ENCODE results near the gene CYSRT1. TPM values are rescaled to one million over a fixed set of nuclear protein-coding genes. Genes with fewer than 3 reads are reported as not detected.
A peak's percentile ranks its signal among the peaks of the same experiment; 100 is the strongest.

The CYSRT1 gene
- total and polyA plus RNA-seq, 2 donors (not counting 1 experiment from before 2014, with no cell fraction given) = 0.22 to 0.51 TPM

DNA sequence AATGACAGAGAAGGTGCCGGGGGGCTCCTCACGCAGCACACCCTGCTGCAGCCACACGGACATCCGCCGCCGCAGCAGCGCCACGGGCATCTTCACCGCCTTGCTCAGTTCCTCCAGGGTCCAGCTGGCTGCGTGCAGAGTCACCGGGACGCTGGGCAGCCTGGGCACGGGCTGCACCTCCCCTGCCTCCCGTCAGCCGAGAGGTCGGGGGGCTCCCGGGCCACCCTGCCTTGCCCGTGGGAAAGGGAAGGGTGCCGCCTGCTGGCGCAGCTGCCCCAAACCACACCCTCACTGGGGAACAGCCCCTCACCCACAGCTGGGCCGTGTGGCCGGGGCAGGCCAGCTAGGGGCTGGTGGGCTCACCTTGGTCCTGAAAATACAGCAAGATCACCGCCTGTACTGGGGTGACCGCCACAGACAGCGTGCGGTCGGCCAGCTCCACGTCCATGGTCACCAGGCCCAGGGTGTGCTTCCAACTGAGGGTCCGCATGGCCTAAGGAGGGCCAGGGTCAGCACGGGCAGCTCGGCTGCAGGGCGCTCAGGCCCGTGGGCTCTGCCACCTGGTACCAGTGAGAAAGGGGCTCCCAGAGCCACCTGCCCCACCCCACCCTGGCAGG, 49.5 kb upstream of the CYSRT1 start:
- POLR2A ChIA-PET = no interaction called here
- no peak overlapping the region for H3K9ac ChIP-seq (ENCODE audit: low read length)
- H3K4me1 ChIP-seq (ENCODE audit: control insufficient read depth in 2 of 2, insufficient read depth in 2 of 2, low read length in 2 of 2) = peaks cover 7 to 9% of the 10 kb centered on the region in 2 donors
- Mint-ChIP-seq H3K4me3 (no peak overlapping the region), H3K27me3 (no peaks in the 10 kb centered on the region), H3K4me1 (peaks cover 6% of the 10 kb centered on the region), H3K27ac (no peak overlapping the region), H3K9me3 (ENCODE audit: insufficient read depth) (no peaks in the 10 kb centered on the region)
- H3K4me3 ChIP-seq (ENCODE audit: control extremely low read depth in 1 of 5, extremely low read depth in 1 of 5, insufficient read depth in 1 of 5, low read depth in 2 of 5, low read length in 4 of 5) = no peak overlapping the region
- peak overlapping the region; percentile 32 for H3K4me2 ChIP-seq (replicated peaks; ENCODE audit: low read depth, low read length, poor library complexity, severe bottlenecking)
- intact Hi-C loops (cut with micrococcal nuclease) = no loop called here
- H4K20me1 ChIP-seq (ENCODE audit: control insufficient read depth, insufficient read depth, low read length, poor library complexity, severe bottlenecking) = peaks cover 13% of the 10 kb centered on the region
- H3K9me3 ChIP-seq (ENCODE audit: control extremely low read depth in 1 of 3, control insufficient read depth in 2 of 3, insufficient read depth in 1 of 3, low read length in 2 of 3) = peaks cover 0 to 6% (median 0%) of the 10 kb centered on the region in 3 donors
- 66% methylated on average over 28 of the region's 33 CpGs for WGBS (ENCODE audit: insufficient coverage)
- no peak for ATAC-seq (ENCODE audit: low read depth)
- CTCF ChIA-PET = interaction anchor here (2.1 kb wide), 1 partner anchor 57 kb away, joined by 5 read pairs; no protein-coding TSS in a partner anchor
- peaks cover 0 to 29% (median 11%) of the 10 kb centered on the region in 4 experiments for H3K27me3 ChIP-seq (replicated peaks in 1 of 4; ENCODE audit: control extremely low read depth in 1 of 4, control insufficient read depth in 3 of 4, insufficient read depth in 4 of 4, low read length in 3 of 4)
- H3K27ac ChIP-seq (ENCODE audit: low read length in 2 of 2) = no peak overlapping the region
- no peak overlapping the region for H2AFZ ChIP-seq (ENCODE audit: insufficient read depth, low read depth, low read length, poor library complexity, severe bottlenecking)
- no peak for TF ChIP-seq EZH2 (IDR thresholded peaks at IDR 0.05; ENCODE audit: borderline replicate concordance, insufficient read depth, low read depth, low read length, poor library complexity, severe bottlenecking)
- H3K79me2 ChIP-seq (ENCODE audit: control insufficient read depth, insufficient read depth, low read length) = no peaks in the 10 kb centered on the region
- peaks cover 0 to 23% of the 10 kb centered on the region in 2 experiments for H3K36me3 ChIP-seq (replicated peaks in 1 of 2; ENCODE audit: control extremely low read depth in 1 of 2, control insufficient read depth in 1 of 2, extremely low read depth in 1 of 2, insufficient read depth in 2 of 2, low read length in 1 of 2)
- DNase-seq = no peak

DNA sequence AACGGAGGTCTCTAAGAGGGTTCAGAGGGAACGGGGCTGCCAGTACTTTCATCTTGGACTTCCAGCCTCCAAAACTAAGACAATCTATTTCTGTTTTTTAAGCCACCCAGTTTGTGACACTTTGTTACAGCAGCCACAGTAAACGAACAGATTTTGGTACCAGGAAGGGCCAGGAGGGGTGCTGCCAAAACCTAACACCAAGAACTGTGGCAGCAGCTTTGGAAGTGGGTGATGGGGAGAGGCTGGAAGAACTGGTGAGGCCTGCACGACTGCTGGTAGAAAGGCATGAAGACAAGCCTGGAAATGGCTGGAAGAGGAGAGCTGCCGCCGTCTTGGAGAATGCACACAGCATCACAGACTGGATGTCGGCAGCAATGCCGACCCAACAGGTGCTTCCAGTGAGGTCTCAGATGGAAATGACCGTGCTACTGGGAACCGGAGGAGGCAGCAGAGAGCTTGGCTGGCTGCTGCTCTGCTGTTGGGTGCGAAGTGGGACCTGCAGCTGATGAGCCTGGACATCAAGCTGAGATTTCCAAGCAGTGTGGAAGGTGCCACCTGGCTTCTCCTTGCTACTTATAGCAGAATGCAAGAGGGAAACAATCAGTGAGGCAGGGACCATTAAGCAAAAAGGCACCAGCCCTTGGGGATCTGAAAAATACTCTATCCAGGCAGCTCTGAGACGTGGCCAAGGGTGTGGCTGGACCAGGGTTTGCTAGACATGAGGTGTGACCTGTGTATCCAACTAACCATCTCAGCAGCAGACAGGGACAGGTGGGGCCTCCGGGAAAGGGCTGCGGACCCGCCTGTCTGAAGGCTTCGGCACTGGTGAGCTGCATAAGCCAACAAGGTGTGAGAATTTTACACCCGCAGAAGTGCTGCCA, 48.4 kb upstream of the CYSRT1 start:
- no peak overlapping the region for H3K4me3 Mint-ChIP-seq

More for the DNA sequence above, 48.4 kb upstream of the CYSRT1 start:
- Histone ChIP-seq H2AFZ (ENCODE audit: insufficient read depth, low read depth, low read length, poor library complexity, severe bottlenecking) (no peak overlapping the region), H3K27ac (ENCODE audit: low read length in 2 of 2) (no peak overlapping the region), H3K4me3 (ENCODE audit: control extremely low read depth in 1 of 5, extremely low read depth in 1 of 5, insufficient read depth in 1 of 5, low read depth in 2 of 5, low read length in 4 of 5) (no peak overlapping the region), H3K4me1 (ENCODE audit: control insufficient read depth in 2 of 2, insufficient read depth in 2 of 2, low read length in 2 of 2) (peaks cover 7 to 9% of the 10 kb centered on the region in 2 donors), H3K9ac (ENCODE audit: low read length) (no peak overlapping the region), H3K36me3 (replicated peaks in 1 of 2; ENCODE audit: control extremely low read depth in 1 of 2, control insufficient read depth in 1 of 2, extremely low read depth in 1 of 2, insufficient read depth in 2 of 2, low read length in 1 of 2) (peaks cover 0 to 34% of the 10 kb centered on the region in 2 experiments), H3K4me2 (replicated peaks; ENCODE audit: low read depth, low read length, poor library complexity, severe bottlenecking) (no peak overlapping the region), H3K27me3 (replicated peaks in 1 of 4; ENCODE audit: control extremely low read depth in 1 of 4, control insufficient read depth in 3 of 4, insufficient read depth in 4 of 4, low read length in 3 of 4) (peaks cover 0 to 18% (median 5%) of the 10 kb centered on the region in 4 experiments), H4K20me1 (ENCODE audit: control insufficient read depth, insufficient read depth, low read length, poor library complexity, severe bottlenecking) (peaks cover 14% of the 10 kb centered on the region), H3K9me3 (ENCODE audit: control extremely low read depth in 1 of 3, control insufficient read depth in 2 of 3, insufficient read depth in 1 of 3, low read length in 2 of 3) (peaks cover 0 to under 1% (median 0%) of the 10 kb centered on the region in 3 donors), H3K79me2 (ENCODE audit: control insufficient read depth, insufficient read depth, low read length) (no peaks in the 10 kb centered on the region)
- intact Hi-C loops (cut with micrococcal nuclease) = no loop called here
- no peaks in the 10 kb centered on the region for H3K9me3 Mint-ChIP-seq (ENCODE audit: insufficient read depth)
- DNase-seq = peak; percentile 50
- WGBS (ENCODE audit: insufficient coverage) = 69% methylated on average over 17 of the region's 17 CpGs
- no peak overlapping the region for H3K27ac Mint-ChIP-seq
- ATAC-seq (ENCODE audit: low read depth) = peak; percentile 60
- H3K27me3 Mint-ChIP-seq = no peaks in the 10 kb centered on the region
- TF ChIP-seq, protein P1, sequence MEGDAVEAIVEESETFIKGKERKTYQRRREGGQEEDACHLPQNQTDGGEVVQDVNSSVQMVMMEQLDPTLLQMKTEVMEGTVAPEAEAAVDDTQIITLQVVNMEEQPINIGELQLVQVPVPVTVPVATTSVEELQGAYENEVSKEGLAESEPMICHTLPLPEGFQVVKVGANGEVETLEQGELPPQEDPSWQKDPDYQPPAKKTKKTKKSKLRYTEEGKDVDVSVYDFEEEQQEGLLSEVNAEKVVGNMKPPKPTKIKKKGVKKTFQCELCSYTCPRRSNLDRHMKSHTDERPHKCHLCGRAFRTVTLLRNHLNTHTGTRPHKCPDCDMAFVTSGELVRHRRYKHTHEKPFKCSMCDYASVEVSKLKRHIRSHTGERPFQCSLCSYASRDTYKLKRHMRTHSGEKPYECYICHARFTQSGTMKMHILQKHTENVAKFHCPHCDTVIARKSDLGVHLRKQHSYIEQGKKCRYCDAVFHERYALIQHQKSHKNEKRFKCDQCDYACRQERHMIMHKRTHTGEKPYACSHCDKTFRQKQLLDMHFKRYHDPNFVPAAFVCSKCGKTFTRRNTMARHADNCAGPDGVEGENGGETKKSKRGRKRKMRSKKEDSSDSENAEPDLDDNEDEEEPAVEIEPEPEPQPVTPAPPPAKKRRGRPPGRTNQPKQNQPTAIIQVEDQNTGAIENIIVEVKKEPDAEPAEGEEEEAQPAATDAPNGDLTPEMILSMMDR (IDR thresholded peaks at IDR 0.05) = peak; percentile 48
- TF ChIP-seq EZH2 (IDR thresholded peaks at IDR 0.05; ENCODE audit: borderline replicate concordance, insufficient read depth, low read depth, low read length, poor library complexity, severe bottlenecking) = no peak
- POLR2A ChIA-PET = interaction anchor here (0.5 to 0.6 kb wide), 2 partner anchors 14 to 25 kb away, joined by 3 to 4 read pairs; no protein-coding TSS in a partner anchor
- H3K4me1 Mint-ChIP-seq = peaks cover 6% of the 10 kb centered on the region
- CTCF ChIA-PET = interaction anchor here (0.9 to 2.1 kb wide), 6 partner anchors 12 to 62 kb away, joined by 3 to 6 read pairs (median 4); partner anchors contain the start of genes ANAPC2, RNF224 and SSNA1
